SH-SY5Y (cell line): ENCODE measurements around the gene SDHB.

ENCODE experiments used
- GATA2 ChIP-seq: IDR thresholded peaks from 2 replicates; pipeline ENCODE4 v1.6.1; 2011; ENCODE audit warnings: mild to moderate bottlenecking, low read depth, low read length
- GATA3 ChIP-seq: IDR thresholded peaks from 2 replicates; pipeline ENCODE4 v1.6.1; 2011; ENCODE audit warnings: low read depth, mild to moderate bottlenecking, low read length, moderate library complexity

The SDHB gene

GRCh38 chr1:16982902-16983301 is 70.9 kb downstream of the SDHB start:
- no peak for TF ChIP-seq GATA3
- TF ChIP-seq GATA2 = no peak

- TF ChIP-seq GATA2 = no peak
- TF ChIP-seq GATA3 = no peak
Observed at GRCh38 chr1:16981269-16981849, 72.5 kb downstream of the SDHB start.

GRCh38 chr1:16980473-16981268 is 73.2 kb downstream of the SDHB start, which contains the start of gene MFAP2:
TSS of gene MFAP2 (minus strand) at chr1:16980620. CDS start at chr1:16978273, 2,347 bp downstream.
- no peak for TF ChIP-seq GATA3
- no peak for TF ChIP-seq GATA2

GRCh38 chr1:16979475-16980327 is 74.1 kb downstream of the SDHB start:
- TF ChIP-seq GATA2 (no peak), GATA3 (no peak)

- TF ChIP-seq GATA3 (no peak), GATA2 (no peak)
Observed at GRCh38 chr1:16978567-16979474, 75.0 kb downstream of the SDHB start.

- no peak for TF ChIP-seq GATA3
- no peak for TF ChIP-seq GATA2
Observed at GRCh38 chr1:16978139-16978538, 75.7 kb downstream of the SDHB start.

- TF ChIP-seq GATA2 (no peak), GATA3 (no peak)
Observed at GRCh38 chr1:16977377-16977776, 76.5 kb downstream of the SDHB start.

GRCh38 chr1:16976966-16977365 is 76.9 kb downstream of the SDHB start:
- TF ChIP-seq GATA2 (no peak), GATA3 (no peak)

GRCh38 chr1:16975838-16976237 is 78.0 kb downstream of the SDHB start:
- TF ChIP-seq GATA2 (no peak), GATA3 (no peak)

- no peak for TF ChIP-seq GATA3
- no peak for TF ChIP-seq GATA2
Observed at GRCh38 chr1:16975211-16975610, 78.6 kb downstream of the SDHB start.

- no peak for TF ChIP-seq GATA2
- no peak for TF ChIP-seq GATA3
Observed at GRCh38 chr1:16973215-16973614, 80.6 kb downstream of the SDHB start.

GRCh38 chr1:16972189-16972895 is 81.5 kb downstream of the SDHB start:
- no peak for TF ChIP-seq GATA3
- no peak for TF ChIP-seq GATA2
